ENCODE measurements around the gene OR2A1. TPM values are rescaled to one million over a fixed set of nuclear protein-coding genes. Genes with fewer than 3 reads are reported as not detected.
"Not testable (repeated sequence)": the region's sequence is repeated elsewhere in the genome, so short reads cannot be mapped to it uniquely, and the experiment has no call there.

Gene OR2A1
- polyA plus RNA-seq (2012; ENCODE audit: insufficient read depth, insufficient read length, low read depth), result not detected

GRCh38 chr7:144311872-144312469 lies at the start of gene OR2A1:
Gene OR2A1, plus strand, starts transcription at chr7:144312419. Its CDS starts 5,706 bp downstream, at chr7:144318125.
- not testable (repeated sequence) for DNase-seq; H3K4me1 ChIP-seq; H3K27me3 ChIP-seq; H3K4me3 ChIP-seq (ENCODE audit: low read depth, low read length); H3K9me3 ChIP-seq; H3K36me3 ChIP-seq

- not testable (repeated sequence) for H3K36me3 ChIP-seq; H3K4me1 ChIP-seq; H3K27me3 ChIP-seq; H3K9me3 ChIP-seq; H3K4me3 ChIP-seq (ENCODE audit: low read depth, low read length); DNase-seq
Observed at GRCh38 chr7:144264692-144265091, 47.5 kb upstream of the OR2A1 start, which contains the start of gene OR2A7. Gene OR2A7, minus strand, starts transcription at chr7:144264792. Its CDS starts 5,164 bp downstream, at chr7:144259628.

- not testable (repeated sequence) for DNase-seq; H3K4me1 ChIP-seq; H3K4me3 ChIP-seq (ENCODE audit: low read depth, low read length); H3K36me3 ChIP-seq; H3K27me3 ChIP-seq; H3K9me3 ChIP-seq
Observed at GRCh38 chr7:144269188-144269587, 43.0 kb upstream of the OR2A1 start, which contains the start of gene CTAGE8. Gene CTAGE8, minus strand, starts transcription at chr7:144269288. Its CDS starts 38 bp downstream, at chr7:144269250.

GRCh38 chr7:144275281-144275680 lies 36.9 kb upstream of the OR2A1 start:
- H3K4me1 ChIP-seq; H3K9me3 ChIP-seq; DNase-seq; H3K27me3 ChIP-seq; H3K36me3 ChIP-seq; H3K4me3 ChIP-seq (ENCODE audit: low read depth, low read length): not testable (repeated sequence)

GRCh38 chr7:144280010-144280409 lies 32.2 kb upstream of the OR2A1 start:
- H3K27me3 ChIP-seq; H3K36me3 ChIP-seq; H3K4me1 ChIP-seq; H3K9me3 ChIP-seq; DNase-seq; H3K4me3 ChIP-seq (ENCODE audit: low read depth, low read length): not testable (repeated sequence)

- H3K4me1 ChIP-seq; DNase-seq; H3K4me3 ChIP-seq (ENCODE audit: low read depth, low read length); H3K36me3 ChIP-seq; H3K9me3 ChIP-seq; H3K27me3 ChIP-seq: not testable (repeated sequence)
Observed at GRCh38 chr7:144281981-144282380, 30.2 kb upstream of the OR2A1 start.

GRCh38 chr7:144282490-144282889 lies 29.7 kb upstream of the OR2A1 start:
- H3K4me3 ChIP-seq (ENCODE audit: low read depth, low read length); H3K4me1 ChIP-seq; DNase-seq; H3K36me3 ChIP-seq; H3K9me3 ChIP-seq; H3K27me3 ChIP-seq: not testable (repeated sequence)

- H3K4me1 ChIP-seq; DNase-seq; H3K9me3 ChIP-seq; H3K27me3 ChIP-seq; H3K4me3 ChIP-seq (ENCODE audit: low read depth, low read length); H3K36me3 ChIP-seq: not testable (repeated sequence)
Observed at GRCh38 chr7:144283716-144284115, 28.5 kb upstream of the OR2A1 start.

- DNase-seq; H3K9me3 ChIP-seq; H3K4me1 ChIP-seq; H3K36me3 ChIP-seq; H3K27me3 ChIP-seq; H3K4me3 ChIP-seq (ENCODE audit: low read depth, low read length): not testable (repeated sequence)
Observed at GRCh38 chr7:144287171-144287784, 24.9 kb upstream of the OR2A1 start.

GRCh38 chr7:144291607-144292006 lies 20.6 kb upstream of the OR2A1 start:
- DNase-seq; H3K4me1 ChIP-seq; H3K4me3 ChIP-seq (ENCODE audit: low read depth, low read length); H3K27me3 ChIP-seq; H3K36me3 ChIP-seq; H3K9me3 ChIP-seq: not testable (repeated sequence)

- not testable (repeated sequence) for H3K36me3 ChIP-seq; H3K4me1 ChIP-seq; DNase-seq; H3K4me3 ChIP-seq (ENCODE audit: low read depth, low read length); H3K9me3 ChIP-seq; H3K27me3 ChIP-seq
Observed at GRCh38 chr7:144292384-144293161, 19.6 kb upstream of the OR2A1 start.

- H3K9me3 ChIP-seq; DNase-seq; H3K4me3 ChIP-seq (ENCODE audit: low read depth, low read length); H3K27me3 ChIP-seq; H3K4me1 ChIP-seq; H3K36me3 ChIP-seq: not testable (repeated sequence)
Observed at GRCh38 chr7:144293794-144294499, 18.3 kb upstream of the OR2A1 start.

GRCh38 chr7:144302578-144303303 lies 9.5 kb upstream of the OR2A1 start:
- DNase-seq, result not testable (repeated sequence)

GRCh38 chr7:144303607-144304006 lies 8.6 kb upstream of the OR2A1 start:
- not testable (repeated sequence) for H3K27me3 ChIP-seq; DNase-seq; H3K4me3 ChIP-seq (ENCODE audit: low read depth, low read length); H3K9me3 ChIP-seq; H3K36me3 ChIP-seq; H3K4me1 ChIP-seq

More at GRCh38 chr7:144302578-144303303, 9.5 kb upstream of the OR2A1 start:
- H3K4me3 ChIP-seq (ENCODE audit: low read depth, low read length); H3K27me3 ChIP-seq; H3K4me1 ChIP-seq; H3K36me3 ChIP-seq; H3K9me3 ChIP-seq: not testable (repeated sequence)

GRCh38 chr7:144305156-144305555 lies 7.1 kb upstream of the OR2A1 start:
- H3K9me3 ChIP-seq, DNase-seq, H3K36me3 ChIP-seq: not testable (repeated sequence)

More at GRCh38 chr7:144305156-144305555, 7.1 kb upstream of the OR2A1 start:
- H3K4me3 ChIP-seq (ENCODE audit: low read depth, low read length); H3K27me3 ChIP-seq; H3K4me1 ChIP-seq: not testable (repeated sequence)

Data from BE2C (cell line).